A549 treated with Hydrocortisone at 1 μM for 4 hours (cell line): Measurements from ENCODE around the gene STMN3. TPM values are rescaled to one million over a fixed set of nuclear protein-coding genes. Genes with fewer than 3 reads are reported as not detected.

ENCODE experiments used
- total RNA-seq: library from RNA; stranded (reverse); fragments of 200-300 nt; extraction: Qiagen RNA extraction; gene quantifications from 5 replicates; pipeline ENCODE4 v1.2.3, GENCODE V29; 2022

The STMN3 gene
- total RNA-seq: 8.6 to 11.3 TPM (median 9.5 TPM) in 5 replicates

DNA sequence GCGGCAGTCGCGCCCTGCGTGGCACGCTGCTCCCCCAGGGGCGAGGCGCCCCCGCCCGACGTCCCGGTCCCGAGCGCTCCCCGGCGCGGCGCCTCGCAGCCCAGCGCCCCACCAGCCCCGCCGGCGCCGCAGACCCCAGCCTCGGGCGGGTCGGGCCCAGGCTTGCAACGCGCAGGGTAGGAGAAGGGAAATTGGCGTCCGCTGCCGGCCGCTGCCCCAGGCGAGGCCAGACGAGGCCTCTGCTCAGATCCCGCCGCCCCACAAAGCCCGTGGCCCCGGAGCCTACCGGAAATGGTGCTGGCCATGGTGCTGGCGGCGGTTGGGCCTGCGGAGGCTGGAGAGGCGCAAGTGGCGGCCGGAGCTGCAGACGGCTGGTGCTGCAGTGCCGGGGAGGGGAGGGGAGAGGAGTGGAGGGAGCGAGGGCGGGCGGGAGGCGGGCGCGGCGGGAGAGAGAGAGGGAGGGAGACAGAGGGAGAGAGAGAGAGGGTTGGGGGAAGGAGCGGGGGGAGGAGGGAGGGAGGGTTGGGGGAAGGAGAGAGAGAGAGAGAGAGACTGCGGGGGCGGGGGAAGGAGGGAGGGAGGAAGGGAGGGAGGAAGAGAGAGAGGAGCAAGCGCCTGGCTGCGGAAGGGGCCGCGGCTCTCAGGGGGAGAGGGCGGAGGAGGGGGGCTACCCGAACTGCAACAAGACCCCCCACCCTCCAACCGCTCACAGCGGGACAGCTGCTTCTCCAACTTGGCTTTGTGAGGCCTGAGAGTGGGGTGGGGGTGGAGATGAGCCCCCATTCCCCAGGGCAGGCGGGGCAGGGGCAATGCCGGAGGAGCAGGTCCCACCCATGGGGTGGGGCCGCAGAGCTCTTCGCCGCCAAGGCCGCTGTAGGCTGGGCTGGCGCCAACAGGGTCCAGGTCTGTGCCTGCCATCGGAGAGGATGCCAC is at the start of gene STMN3:
STMN3 (minus strand) TSS at position 384 of the 933 bp plus-strand sequence; CDS start at position 305, 79 bp downstream.

DNA sequence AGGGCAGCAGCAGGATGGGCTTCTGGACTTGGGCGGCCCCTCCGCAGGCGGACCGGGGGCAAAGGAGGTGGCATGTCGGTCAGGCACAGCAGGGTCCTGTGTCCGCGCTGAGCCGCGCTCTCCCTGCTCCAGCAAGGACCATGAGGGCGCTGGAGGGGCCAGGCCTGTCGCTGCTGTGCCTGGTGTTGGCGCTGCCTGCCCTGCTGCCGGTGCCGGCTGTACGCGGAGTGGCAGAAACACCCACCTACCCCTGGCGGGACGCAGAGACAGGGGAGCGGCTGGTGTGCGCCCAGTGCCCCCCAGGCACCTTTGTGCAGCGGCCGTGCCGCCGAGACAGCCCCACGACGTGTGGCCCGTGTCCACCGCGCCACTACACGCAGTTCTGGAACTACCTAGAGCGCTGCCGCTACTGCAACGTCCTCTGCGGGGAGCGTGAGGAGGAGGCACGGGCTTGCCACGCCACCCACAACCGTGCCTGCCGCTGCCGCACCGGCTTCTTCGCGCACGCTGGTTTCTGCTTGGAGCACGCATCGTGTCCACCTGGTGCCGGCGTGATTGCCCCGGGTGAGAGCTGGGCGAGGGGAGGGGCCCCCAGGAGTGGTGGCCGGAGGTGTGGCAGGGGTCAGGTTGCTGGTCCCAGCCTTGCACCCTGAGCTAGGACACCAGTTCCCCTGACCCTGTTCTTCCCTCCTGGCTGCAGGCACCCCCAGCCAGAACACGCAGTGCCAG is 43.6 kb upstream of the STMN3 start, which contains the start of gene TNFRSF6B:
TNFRSF6B (plus strand) TSS at position 25 of the 729 bp plus-strand sequence; CDS start at position 141, 116 bp downstream.

DNA sequence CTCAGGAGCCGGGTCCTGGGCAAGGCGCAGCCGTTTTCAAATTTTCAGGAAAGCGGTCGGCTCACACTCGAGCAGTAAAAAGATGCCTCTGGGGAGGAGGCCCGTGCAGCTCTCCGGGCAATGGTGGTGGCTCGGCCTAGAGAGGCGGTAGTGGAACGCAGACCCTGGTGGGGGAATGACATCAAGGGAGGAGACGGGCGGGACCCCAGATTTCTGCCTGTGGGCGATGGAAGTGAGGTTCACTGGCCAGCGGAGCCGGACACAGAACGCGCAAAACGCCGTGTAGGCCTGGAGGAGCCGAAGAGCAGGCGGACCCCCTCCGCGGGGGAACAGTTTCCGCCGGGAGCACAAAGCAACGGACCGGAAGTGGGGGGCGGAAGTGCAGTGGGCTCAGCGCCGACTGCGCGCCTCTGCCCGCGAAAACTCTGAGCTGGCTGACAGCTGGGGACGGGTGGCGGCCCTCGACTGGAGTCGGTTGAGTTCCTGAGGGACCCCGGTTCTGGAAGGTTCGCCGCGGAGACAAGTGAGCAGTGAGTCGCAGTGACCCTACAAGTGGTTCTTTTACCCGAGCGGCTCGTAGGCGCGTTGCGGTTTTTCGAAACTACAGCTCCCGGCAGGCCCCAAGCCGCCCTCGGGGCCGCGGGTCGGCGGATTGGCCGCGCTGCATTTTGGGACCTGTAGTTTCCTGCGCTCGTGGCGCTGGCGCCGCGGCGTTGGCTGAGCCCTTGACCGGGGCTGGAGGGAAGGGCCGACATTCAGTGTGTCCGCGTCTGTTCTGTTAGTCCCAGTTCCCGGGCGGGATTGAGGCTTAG is 4.9 kb upstream of the STMN3 start, which contains the start of gene RTEL1:
RTEL1 (plus strand) TSS at position 376 of the 812 bp plus-strand sequence. CDS start 1,091 bp downstream, outside the sequence.

DNA sequence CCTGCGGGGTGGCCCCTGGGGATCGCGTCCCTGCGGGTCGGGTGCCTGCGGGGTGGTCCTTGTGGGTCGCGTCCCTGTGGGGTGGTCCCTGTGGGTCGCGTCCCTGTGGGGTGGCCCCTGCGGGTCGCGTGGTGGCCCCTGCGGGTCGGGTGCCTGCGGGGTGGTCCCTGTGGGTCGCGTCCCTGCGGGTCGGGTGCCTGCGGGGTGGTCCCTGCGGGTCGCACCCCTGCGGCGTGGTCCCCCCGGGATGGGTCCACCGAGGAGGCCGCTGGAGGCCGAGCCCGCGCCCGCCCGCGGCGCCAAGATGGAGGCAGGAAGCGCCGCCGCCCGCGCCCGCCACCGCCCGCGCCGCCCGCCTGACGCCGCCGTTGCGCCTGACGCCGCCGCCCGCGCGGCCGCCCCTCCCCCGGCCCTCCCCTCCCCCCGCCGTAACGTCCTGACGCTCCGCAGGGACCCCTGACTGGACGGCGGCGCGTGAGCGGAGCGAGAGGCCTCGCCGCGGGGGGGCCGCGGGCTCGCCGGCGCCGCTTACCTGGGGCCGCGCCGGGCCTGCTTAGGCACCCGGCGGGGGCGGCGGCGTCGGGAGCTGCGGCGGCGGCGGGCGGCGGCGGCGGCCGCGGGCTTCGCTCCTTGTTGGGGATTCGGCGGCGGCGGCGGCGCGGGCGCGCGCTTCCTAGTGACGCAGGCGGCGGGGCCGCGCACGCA is 26.6 kb downstream of the STMN3 start, which contains the start of gene GMEB2:
GMEB2 (minus strand) TSS at position 678 of the 705 bp plus-strand sequence. CDS start 7,704 bp downstream, outside the sequence.

Other genes with a start within 250 kb of the STMN3 start
- 0.16 to 0.62 TPM (median 0.46 TPM) in 5 replicates for gene KCNQ2, start 180.8 kb downstream of the STMN3 start, total RNA-seq
- 142 to 176 TPM (median 148 TPM) in 5 replicates for gene EEF1A2, start 154.3 kb downstream of the STMN3 start, total RNA-seq
- 234 to 352 TPM (median 331 TPM) in 5 replicates for gene PPDPF, start 132.7 kb downstream of the STMN3 start, total RNA-seq
- gene PTK6, start 116.0 kb downstream of the STMN3 start, total RNA-seq: 2.7 to 3.6 TPM (median 2.9 TPM) in 5 replicates
- gene SRMS, start 105.7 kb downstream of the STMN3 start, total RNA-seq: 0.11 to 0.15 TPM (median 0.13 TPM) in 5 replicates
- gene FNDC11, start 99.3 kb downstream of the STMN3 start, total RNA-seq: 0.16 to 0.41 TPM (median 0.20 TPM) in 5 replicates
- gene HELZ2, start 79.2 kb downstream of the STMN3 start, total RNA-seq: 24.2 to 33.4 TPM (median 27.2 TPM) in 5 replicates
- gene GMEB2, start 26.3 kb downstream of the STMN3 start, total RNA-seq: 9.7 to 10.6 TPM (median 10.2 TPM) in 5 replicates
- gene RTEL1, start 4.9 kb upstream of the STMN3 start, total RNA-seq: 4.7 to 7.2 TPM (median 6.8 TPM) in 5 replicates
- gene TNFRSF6B, start 43.2 kb upstream of the STMN3 start, total RNA-seq: 0.28 to 0.97 TPM (median 0.77 TPM) in 5 replicates
- gene ARFRP1, start 54.6 kb upstream of the STMN3 start, total RNA-seq: 33.9 to 39.1 TPM (median 38.0 TPM) in 5 replicates
- 25.1 to 27.5 TPM (median 27.0 TPM) in 5 replicates for gene ZGPAT, start 54.6 kb upstream of the STMN3 start, total RNA-seq
- 5.0 to 9.8 TPM (median 8.9 TPM) in 5 replicates for gene LIME1, start 83.2 kb upstream of the STMN3 start, total RNA-seq
- gene SLC2A4RG, start 86.4 kb upstream of the STMN3 start, total RNA-seq: 59.0 to 100 TPM (median 93.0 TPM) in 5 replicates
- gene ZBTB46, start 177.8 kb upstream of the STMN3 start, total RNA-seq: 0.71 to 1.0 TPM (median 0.81 TPM) in 5 replicates
- gene ABHD16B, start 208.1 kb upstream of the STMN3 start, total RNA-seq: 0.08 to 0.13 TPM in 2 of 5 replicates, not detected in the others
- 131 to 146 TPM (median 133 TPM) in 5 replicates for gene TPD52L2, start 211.8 kb upstream of the STMN3 start, total RNA-seq
- 27.2 to 30.6 TPM (median 28.7 TPM) in 5 replicates for gene DNAJC5, start 241.7 kb upstream of the STMN3 start, total RNA-seq